Activated T-cell treated with anti-CD3 and anti-CD28 coated beads for 24 hours (primary cell): ENCODE results near the gene PIK3R3.
A peak's percentile ranks its signal among the peaks of the same experiment; 100 is the strongest.

Experiments used
- DNase-seq: peaks from one replicate; pipeline ENCODE4 v3.0.0-alpha.2; 2020; ENCODE audit warnings: low read depth

Gene PIK3R3

DNA sequence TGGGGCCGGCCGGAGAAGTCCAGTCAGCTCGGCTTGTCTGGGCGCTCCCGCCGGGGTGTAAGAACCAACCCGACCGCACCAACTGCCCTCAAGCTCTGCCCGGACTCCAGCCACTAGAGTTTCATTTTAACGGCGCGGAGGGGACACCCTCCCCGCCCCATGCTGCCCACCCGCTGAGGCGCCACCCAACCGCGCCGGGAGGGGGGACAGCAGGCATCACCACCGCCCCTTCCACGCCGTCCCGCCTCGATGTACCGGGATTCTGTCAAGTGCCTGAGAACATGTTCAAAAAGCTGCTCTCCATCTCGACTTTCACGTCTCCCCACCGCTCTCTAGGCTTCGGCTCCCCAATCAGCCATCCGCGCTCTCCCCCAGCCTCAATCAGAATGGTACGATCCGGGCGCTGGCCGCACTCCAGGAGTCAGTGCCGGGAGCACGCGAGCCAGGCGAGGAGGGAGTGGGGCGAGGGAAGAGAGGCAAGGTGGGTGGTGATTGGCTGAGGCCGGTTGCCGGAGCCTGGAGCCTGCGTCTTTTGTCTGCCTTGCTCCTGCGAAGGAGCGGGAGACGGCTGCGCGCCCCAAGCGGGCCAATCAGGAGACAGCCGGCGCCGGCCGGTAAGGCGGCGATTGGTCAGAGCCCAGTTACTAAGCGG lies at the start of gene PIK3R3:
TSS of gene PIK3R3 (minus strand) at position 101 of the 652 bp plus-strand sequence. CDS start 677 bp downstream, outside the sequence.
- DNase-seq: peak; percentile 87

DNA sequence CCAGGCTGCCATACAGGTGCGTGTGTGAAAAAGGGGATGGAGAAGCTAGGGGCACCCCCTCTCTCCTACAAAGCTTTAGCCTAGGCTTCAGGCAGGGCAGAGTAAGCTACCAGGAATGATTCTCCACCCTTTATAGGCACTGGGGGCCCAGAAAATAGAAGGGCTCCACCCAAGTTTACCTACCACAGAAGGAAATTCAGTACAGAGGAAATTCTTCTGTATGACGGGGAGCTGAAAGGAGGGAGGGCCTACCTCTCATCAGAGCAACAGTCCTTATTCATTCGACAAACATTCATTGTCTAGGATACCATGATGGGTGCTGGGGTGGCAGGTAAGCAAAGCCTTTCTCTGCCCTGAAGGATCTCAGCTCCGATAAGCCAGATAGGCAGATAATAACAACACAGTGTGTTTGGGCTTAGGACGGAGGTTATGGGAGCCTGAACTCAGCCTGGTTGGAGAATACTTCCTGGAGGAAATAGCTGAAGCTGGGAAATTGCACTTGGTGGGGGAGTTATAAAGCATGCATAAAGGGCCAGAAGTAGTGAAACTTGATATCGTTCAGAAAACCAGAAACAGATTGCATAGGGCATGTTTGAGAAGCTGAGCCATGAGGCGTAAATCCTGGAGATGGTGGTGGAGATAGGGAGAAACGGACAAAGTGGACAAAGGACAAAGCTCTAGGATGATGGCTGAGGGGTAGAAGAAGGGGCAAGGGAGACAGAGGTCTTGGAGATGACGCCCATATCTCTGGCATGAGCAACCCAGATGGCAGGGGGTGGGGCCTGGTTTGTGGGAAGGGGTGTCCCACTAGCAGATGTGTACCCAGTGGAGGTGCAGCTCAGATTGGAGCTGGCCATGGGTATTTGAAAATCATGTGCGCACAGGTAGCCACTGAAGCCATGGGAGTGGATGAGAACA lies 49.2 kb upstream of the PIK3R3 start:
- no peak for DNase-seq

DNA sequence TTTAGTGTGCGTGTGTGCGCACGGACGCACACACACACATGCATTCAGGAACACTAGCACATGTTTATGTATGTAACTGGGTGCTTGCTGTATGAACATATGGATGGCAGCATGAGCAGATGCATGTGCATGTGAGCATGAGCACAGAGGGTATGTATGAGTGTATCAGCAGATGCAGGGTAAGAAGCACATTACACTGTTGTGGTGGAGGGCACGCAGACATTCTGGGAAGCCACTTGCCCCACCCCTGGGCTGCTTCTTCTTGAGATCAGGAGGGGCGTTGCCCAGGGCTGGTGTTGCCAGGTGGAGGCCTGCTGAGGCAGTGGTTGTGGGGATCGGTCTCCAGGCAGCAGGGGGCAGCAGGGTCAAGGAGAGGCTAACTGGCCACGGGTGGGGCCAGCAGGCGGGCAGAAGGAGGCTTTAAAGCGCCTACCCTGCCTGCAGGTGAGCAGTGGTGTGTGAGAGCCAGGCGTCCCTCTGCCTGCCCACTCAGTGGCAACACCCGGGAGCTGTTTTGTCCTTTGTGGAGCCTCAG lies 47.7 kb upstream of the PIK3R3 start:
- no peak for DNase-seq

DNA sequence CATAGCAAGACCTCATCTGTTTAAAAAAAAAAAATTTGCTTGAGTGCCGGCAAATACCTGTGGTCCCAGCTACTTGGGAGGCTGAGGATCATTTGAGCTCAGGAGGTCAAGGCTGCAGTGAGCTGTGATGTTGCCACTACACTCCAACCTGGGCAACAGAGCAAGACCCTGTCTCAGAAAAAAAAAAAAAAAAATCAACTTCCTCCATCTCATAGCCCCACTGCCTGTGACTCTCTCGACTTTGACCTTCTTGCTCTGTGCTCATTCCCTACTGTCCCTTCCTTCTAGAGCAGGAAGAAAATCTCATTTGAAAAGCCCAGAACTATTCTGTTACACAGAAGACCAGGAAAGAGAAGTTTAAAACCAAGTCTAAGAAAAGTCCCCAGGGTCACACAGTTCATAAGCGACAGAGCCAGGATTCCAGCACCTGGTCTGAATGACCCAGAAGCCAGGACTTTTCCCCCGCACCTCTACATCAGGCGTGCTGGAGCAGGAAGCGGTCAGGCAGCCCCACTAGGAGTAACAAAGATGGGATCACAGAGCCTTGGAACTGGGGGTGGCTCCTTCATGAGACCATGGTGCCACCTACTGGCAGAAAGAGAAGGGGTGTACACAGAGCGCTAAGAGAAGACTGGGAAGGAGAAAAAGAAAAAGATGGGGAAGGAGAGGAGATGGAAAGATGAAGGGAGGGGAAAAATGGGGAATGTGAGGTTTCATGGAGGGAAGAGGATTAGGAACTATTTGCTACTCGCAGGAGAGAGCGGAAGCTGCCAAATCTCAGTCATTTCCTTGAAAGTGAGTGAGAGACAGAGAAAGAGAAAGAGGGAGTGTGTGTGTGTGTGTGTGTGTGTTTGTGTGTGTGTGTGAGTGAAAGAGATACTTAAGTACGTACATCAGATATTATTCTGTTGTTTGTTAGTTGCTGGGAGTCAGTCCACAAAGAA lies 47.0 kb upstream of the PIK3R3 start:
- peak; percentile 48 for DNase-seq

DNA sequence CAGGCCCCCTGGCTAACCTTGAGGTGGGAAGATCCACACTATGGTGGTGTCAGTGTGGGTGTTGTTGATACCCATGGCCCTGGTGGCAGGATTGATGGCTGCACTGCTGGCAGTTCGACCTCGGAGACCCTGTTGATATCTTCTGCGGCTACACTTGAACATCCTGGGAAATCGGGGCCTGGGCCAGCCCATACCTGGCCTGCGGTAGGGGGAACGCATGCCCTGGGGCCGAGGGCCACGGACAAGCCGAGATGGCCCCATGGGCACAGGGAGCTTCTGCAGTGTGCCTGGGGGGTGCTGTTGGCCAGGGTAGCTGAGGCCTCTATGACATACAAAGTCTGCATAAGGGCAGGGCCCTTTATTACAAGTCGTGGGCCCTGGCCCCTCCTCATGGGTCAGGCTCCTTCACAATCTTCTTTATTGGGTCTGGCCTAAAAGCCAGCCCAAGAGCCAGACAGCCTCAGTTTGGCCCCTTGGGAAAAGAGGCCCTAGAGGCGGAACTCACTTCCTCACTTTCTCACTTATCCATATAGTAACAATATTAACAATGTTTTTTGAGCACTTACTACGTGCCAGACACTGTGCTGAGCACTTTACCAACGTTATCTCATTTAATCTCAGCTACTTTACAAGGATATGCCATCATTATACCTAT lies 43.9 kb upstream of the PIK3R3 start, which contains the start of gene P3R3URF:
TSS of gene P3R3URF (minus strand) at position 278 of the 655 bp plus-strand sequence. CDS start at position 261, 17 bp downstream.
- no peak for DNase-seq

DNA sequence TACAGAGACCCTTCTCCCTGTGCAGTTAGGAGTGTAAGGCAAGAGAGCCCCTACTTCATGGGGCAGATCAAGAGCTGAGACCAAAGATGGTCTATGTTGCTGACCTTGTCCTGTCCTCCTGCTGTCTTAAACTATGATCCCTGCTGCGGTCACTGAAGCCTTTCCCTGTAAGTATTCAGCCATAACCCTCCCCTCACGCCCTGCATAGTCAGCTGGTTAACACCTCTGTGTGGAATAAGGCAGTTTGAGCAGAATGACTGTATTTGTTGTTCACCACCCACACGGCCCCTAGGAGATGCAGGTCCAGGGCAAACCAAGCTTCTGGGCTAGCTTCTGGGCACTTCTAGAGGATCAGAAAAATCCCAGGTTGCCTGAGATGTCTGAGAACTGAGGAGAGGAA lies 42.8 kb upstream of the PIK3R3 start:
- DNase-seq: no peak

DNA sequence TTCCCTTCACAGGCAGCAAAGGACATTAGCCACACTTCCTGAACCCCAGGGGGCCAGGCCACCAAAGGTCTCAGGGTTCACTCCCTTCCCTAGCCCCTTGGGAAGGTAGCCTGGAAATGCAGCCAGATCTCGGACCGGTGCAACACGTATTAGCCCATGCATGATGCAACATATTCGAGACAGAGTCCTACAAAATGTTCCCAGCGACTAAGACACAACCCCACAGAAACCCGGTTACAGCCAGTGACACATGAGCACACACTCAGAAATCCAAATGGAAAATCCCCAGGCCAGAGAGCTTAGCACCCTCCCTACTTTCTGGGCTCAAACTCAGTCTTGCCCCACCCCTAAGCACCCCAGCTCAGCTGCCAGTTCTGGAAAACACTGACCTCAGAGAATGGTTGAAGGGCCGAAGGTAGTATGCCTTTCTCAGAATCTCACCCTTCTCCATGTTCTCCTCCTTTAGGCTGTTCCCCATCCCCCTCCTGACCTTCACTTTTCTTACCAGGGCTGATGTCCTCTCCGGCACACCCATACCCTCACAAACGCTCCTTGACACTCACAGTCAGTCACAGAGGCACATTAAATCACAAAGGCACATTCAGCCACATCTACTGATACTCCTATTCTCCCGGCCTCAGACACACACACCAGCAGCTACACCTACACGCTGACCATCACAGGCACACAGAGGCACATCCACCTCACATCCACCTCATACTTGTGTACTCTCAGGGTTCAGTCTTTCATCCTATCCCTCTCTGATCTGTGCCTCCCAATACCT lies 42.2 kb upstream of the PIK3R3 start, which contains the start of gene TSPAN1:
TSS of gene TSPAN1 (plus strand) at position 640 of the 784 bp plus-strand sequence. CDS start 6,021 bp downstream, outside the sequence.
- no peak for DNase-seq

DNA sequence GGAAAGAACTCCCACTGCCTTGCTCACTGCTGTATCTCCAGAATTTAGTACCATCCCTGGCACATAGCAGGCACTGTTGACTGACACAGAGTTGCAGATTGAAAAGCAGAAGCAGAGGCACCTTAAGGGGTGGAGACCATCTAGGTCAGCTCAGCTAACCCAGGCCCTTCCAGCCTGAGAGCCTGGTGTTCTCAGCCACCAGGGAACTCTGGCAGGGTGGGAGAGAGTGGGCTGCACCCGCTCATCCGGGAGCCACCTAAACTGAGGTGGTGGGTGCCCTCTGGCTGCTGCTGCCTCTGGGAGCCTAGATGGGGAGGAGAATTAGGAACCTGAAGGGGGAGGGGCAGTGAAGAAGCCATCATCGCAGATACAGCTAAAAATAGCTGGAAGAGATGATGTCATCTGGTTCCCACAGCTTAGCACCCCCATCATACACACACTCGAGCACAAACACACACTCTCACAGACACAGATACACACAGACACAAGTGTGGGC lies 41.0 kb upstream of the PIK3R3 start:
- no peak for DNase-seq

DNA sequence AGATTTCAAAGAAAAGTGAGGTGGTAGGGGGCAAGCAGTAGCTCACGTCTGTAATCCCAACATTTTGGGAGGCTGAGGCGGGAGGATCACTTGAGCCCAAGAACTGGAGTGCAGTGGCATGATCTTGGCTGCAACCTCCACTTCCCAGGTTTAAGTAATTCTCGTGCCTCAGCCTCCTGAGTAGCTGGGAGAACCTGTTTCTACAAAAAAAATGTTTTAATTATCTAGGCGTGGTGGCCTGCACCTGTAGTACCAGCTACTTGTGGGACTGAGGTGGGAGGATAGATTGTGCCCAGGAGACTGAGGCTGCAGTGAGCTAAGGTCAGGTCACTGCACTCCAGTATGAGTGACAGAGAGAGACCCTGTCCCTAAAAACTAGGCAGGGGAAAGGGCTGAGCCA lies 39.9 kb upstream of the PIK3R3 start:
- no peak for DNase-seq

DNA sequence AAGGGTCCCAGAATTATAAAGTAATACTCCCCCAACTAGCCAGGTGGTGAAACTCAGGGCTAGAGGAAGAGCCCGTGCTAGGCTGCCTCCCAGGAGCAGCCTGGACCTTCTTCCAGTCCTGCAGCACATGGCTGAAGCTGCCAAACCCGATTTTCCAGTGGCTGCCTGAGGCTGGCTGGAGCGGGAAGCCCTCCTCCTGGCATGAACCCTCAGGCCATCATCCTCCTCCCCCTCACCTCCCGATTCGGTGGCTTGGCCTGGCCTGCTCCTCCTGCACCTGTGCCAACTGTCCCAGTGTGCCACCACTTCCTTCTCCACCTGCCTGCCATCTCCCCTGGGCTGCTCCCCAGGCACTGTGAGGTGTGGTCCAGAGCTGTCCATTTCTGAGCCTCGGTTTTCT lies 39.4 kb upstream of the PIK3R3 start:
- DNase-seq: no peak

DNA sequence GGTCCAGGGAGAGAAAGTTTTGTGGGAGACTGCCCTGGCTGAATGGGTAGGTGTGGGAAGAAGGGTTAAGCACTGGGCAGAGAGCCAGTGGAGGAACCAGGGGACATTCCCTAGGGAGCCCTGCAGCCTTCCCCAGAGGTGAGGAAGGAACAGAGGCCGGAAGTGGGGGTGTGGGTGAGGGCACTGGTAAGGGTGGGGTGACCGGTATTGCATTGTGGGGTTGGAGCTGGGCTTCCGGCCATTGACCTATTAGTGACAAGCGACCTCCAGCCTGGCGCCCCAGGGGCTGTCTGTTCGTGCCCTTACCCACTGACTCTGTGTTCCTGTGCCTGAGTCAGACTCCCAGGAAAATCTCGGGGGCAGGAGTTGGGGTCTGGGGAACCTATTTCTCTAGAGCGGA lies 38.9 kb upstream of the PIK3R3 start:
- no peak for DNase-seq

DNA sequence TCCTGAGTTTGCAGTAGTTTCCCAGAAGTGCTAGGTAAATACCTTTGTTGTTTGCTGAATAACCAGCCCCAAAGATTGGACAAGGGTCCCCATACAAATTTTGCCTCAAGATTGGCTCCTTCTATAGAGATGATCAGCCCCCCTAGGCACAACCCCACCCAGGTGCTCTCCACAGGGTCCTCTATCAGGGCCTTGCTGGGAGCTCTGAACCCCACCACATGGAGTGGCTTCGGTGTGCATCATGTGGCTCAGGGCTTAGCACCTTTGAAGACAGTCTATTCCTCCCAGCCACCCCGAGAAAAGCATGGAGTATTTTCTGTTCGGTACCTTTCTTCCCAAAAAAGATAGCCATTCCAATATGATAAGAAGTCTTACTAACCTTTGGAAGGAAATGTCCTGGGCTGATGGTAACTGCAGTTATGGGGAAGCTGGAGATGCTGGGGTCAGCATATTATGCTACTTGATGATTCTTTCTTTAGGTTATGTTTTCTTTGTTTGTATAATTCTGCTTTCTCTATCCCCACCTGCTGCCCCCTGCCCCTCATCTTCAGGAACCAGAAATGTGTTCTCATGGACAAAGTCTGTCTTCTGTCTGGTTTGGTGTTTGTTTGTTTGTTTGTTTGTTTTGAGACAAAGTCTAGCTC lies 37.5 kb upstream of the PIK3R3 start:
- DNase-seq: no peak

DNA sequence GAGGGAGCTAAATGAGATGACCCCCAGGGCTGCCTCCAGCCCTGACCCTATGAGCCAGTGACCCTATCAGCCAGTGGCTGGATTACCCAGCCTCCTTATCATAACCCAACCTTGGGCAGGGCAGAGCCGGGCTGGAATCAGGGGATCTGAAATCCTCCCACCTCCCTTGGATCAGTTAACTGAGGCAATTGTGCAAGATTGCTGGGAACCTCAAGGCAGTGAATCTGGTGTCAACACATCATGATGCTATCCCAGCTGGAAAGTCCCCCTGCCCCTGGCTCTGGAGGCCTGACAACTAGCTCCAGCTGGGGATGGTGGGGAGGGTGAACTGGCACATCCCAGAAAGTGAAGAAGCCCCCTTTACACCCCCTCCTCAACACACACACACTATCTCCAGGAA lies 36.0 kb upstream of the PIK3R3 start:
- no peak for DNase-seq

DNA sequence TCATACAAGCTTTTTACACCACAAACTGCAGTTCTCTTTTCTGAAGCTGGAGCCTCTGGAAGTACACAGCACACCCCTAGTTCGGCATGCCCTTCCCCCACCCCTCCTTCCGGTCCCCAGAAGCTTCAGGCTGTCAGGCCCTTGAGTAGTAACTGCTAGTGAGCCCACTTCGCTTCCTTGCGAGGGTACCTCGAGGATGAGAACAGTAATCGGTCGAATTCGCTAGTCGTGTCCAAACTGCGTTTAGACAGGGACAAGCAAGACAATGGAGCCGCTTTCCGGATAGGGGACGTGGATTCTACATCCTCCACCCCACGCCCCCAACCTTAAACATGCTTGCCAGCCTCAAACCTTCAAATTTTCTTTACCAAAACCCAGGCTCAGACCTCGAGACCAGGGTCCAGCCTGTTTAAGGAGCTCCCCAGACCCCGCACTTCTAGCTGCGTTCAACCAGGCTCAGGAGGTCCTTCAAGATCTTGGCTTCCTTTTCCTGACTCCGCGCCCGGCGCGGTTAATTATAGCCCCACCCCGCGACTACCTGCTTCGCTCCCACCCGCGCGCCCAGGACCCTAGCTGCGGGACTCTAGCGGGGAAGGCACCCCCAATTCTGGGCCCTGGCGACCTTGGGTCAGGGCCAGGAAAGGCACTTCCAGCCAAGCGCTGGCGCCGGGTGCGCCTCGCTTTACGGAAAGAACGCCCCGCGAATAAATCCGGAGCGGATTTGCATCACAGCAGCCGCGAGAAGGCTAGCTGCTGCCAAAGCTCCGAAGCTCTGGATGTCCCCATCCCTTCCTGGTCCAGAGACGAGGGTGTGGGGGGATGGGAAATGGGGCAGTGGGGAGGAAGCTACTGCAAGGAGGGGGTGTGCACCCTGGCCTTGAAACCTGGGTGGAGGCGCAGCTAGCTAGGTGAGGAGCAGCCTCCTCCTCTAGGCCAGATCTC lies 34.4 kb upstream of the PIK3R3 start:
- peak; percentile 23 for DNase-seq

DNA sequence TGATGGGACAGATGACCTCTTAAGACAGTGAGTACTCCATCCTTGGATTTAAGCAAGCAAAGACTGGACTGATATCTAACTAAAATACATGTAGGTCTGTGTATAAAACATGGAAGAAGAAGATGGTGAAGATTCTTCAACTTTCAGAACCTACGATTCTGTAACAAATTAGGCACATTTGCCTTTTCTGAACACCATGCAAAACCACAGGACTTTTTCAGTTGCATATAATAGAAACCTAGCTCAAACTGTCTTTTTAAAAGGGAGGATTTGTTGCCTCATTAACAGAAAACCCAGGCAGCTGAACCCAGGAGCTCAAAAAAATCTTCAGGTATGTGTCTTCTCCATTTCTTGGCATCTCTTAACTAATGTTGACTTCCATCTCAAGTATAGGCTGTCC lies 27.8 kb upstream of the PIK3R3 start:
- DNase-seq: no peak

DNA sequence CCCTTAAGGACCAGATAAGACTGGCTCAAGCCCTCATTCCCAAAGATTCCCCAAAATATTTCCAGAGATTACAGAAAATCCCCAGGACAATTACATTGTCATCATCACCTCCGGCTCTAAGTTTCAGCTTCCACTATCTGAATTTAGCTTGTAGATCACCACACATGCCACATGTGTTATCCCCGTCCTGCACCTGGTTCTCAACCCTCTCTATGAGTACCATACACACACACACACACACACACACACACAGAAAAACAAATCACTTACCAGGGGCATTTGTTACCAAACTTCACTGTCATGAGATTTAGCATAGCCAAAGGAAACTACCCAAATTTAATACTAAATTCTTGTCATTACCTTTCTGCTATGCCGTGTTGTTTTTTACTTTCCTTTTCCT lies 27.1 kb upstream of the PIK3R3 start:
- DNase-seq: no peak

DNA sequence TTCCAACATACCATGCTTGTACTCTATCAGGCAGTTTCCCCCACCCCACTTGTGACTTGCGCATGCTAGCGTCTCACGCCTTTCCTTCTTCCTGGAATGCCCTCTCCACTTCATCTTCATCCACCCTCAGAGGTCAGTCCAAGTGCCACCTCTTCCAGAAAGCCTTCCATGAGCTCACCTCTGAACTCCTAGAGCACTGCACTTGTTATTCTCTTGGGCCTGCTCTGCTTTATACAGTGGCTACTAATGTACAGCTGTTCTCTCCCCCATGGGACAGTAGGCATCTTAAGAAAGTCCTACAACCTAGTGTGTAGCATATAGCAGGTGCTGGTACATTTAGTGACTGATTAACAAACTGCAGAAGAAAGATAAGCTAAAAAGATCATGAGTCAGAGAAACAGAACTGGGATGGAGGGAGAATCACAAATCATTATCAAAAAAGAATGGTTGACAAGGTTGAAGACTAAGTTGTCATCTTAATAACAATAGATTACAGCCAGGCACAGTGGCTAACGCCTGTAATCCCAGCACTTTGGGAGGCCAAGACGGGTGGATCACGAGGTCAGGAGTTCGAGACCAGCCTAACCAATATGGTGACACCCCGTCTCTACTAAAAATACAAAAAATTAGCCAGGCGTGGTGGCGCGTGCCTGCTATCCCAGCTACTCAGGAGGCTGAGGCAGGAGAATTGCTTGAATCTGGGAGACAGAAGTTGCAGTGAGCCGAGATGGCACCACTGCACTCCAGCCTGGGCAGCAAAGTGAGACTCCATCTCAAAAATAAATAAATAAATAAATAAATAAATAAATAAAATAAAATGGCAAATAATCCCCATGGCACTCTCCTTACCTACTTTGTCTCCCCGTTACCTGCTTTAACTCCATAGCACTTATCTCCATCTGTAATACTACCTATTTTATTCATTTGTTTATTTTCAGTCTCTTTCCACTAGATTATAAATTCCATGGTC lies 26.2 kb upstream of the PIK3R3 start:
- no peak for DNase-seq
